ENCODE results near the gene RNF220. TPM values are rescaled to one million over a fixed set of nuclear protein-coding genes. Genes with fewer than 3 reads are reported as not detected.

The RNF220 gene
- total and polyA plus RNA-seq, 2 of the 13 experiments (the other 11 are each of a cell fraction or from before 2014, with no cell fraction given) = 48.2 to 72.1 TPM

DNA sequence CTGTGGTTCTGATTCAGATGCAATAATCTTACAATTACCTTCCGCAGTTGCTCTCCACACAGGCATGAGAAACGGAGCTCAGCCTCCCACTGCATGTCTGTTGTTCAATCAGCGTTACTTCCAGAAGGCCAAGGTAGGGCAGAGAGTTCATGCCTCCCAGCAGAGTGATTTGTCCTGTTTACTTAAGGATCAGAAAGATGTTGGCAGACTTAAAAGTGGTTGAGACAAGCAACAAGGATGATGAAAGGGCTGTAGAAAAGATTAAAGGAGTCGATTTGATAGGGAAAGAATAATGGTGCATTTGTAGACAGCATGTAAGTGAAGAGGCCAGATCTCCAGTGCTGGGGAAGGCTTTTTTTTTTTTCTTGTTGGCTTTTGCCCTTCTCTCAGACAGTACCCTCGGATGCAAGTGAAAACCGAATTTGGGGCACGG lies 296.1 kb downstream of the RNF220 start (continued):
- TF ChIP-seq SATB2 (CRISPR knock-in tag; IDR thresholded peaks at IDR 0.05) (no peak), YY1 (IDR thresholded peaks at IDR 0.05; ENCODE audit: insufficient read depth, insufficient replicate concordance, low read depth, low read length) (no peak), NFRKB (IDR thresholded peaks at IDR 0.05) (no peak), KLF13 (CRISPR knock-in tag; IDR thresholded peaks at IDR 0.05) (no peak), IRF2 (CRISPR knock-in tag; IDR thresholded peaks at IDR 0.05) (no peak), ZNF431 (CRISPR knock-in tag; IDR thresholded peaks at IDR 0.05; ENCODE audit: borderline replicate concordance, low read depth) (no peak), HDAC6 (IDR thresholded peaks at IDR 0.05; ENCODE audit: low read depth, low read length) (no peak), ZNF143 (CRISPR knock-in tag; IDR thresholded peaks at IDR 0.05) (no peak), JUN (CRISPR knock-in tag; IDR thresholded peaks at IDR 0.05) (no peak), SRY (CRISPR knock-in tag; IDR thresholded peaks at IDR 0.05) (no peak), RELA (CRISPR knock-in tag; IDR thresholded peaks at IDR 0.05) (no peak), ZNF775 (CRISPR knock-in tag; IDR thresholded peaks at IDR 0.05; ENCODE audit: borderline replicate concordance) (0 out of 2 replicates have a peak, but pooled peaks have one; percentile 26), POLR2AphosphoS5 (IDR thresholded peaks at IDR 0.05; ENCODE audit: low read depth, low read length) (no peak), ZNF83 (CRISPR knock-in tag; IDR thresholded peaks at IDR 0.05; ENCODE audit: borderline replicate concordance) (no peak), TMF1 (CRISPR knock-in tag; IDR thresholded peaks at IDR 0.05; ENCODE audit: low read depth) (no peak), MTF1 (CRISPR knock-in tag; IDR thresholded peaks at IDR 0.05) (no peak)
- TF ChIP-seq, protein P1, sequence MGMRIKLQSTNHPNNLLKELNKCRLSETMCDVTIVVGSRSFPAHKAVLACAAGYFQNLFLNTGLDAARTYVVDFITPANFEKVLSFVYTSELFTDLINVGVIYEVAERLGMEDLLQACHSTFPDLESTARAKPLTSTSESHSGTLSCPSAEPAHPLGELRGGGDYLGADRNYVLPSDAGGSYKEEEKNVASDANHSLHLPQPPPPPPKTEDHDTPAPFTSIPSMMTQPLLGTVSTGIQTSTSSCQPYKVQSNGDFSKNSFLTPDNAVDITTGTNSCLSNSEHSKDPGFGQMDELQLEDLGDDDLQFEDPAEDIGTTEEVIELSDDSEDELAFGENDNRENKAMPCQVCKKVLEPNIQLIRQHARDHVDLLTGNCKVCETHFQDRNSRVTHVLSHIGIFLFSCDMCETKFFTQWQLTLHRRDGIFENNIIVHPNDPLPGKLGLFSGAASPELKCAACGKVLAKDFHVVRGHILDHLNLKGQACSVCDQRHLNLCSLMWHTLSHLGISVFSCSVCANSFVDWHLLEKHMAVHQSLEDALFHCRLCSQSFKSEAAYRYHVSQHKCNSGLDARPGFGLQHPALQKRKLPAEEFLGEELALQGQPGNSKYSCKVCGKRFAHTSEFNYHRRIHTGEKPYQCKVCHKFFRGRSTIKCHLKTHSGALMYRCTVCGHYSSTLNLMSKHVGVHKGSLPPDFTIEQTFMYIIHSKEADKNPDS (CRISPR knock-in tag; IDR thresholded peaks at IDR 0.05) = no peak
- TF ChIP-seq, protein P2, sequence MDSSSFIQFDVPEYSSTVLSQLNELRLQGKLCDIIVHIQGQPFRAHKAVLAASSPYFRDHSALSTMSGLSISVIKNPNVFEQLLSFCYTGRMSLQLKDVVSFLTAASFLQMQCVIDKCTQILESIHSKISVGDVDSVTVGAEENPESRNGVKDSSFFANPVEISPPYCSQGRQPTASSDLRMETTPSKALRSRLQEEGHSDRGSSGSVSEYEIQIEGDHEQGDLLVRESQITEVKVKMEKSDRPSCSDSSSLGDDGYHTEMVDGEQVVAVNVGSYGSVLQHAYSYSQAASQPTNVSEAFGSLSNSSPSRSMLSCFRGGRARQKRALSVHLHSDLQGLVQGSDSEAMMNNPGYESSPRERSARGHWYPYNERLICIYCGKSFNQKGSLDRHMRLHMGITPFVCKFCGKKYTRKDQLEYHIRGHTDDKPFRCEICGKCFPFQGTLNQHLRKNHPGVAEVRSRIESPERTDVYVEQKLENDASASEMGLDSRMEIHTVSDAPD (CRISPR knock-in tag; IDR thresholded peaks at IDR 0.05) = no peak
- TF ChIP-seq, protein P3, sequence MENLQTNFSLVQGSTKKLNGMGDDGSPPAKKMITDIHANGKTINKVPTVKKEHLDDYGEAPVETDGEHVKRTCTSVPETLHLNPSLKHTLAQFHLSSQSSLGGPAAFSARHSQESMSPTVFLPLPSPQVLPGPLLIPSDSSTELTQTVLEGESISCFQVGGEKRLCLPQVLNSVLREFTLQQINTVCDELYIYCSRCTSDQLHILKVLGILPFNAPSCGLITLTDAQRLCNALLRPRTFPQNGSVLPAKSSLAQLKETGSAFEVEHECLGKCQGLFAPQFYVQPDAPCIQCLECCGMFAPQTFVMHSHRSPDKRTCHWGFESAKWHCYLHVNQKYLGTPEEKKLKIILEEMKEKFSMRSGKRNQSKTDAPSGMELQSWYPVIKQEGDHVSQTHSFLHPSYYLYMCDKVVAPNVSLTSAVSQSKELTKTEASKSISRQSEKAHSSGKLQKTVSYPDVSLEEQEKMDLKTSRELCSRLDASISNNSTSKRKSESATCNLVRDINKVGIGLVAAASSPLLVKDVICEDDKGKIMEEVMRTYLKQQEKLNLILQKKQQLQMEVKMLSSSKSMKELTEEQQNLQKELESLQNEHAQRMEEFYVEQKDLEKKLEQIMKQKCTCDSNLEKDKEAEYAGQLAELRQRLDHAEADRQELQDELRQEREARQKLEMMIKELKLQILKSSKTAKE (CRISPR knock-in tag; IDR thresholded peaks at IDR 0.05; ENCODE audit: borderline replicate concordance) = peak; percentile 66; the same call in 1 of the 2 replicates
- TF ChIP-seq, protein P4, sequence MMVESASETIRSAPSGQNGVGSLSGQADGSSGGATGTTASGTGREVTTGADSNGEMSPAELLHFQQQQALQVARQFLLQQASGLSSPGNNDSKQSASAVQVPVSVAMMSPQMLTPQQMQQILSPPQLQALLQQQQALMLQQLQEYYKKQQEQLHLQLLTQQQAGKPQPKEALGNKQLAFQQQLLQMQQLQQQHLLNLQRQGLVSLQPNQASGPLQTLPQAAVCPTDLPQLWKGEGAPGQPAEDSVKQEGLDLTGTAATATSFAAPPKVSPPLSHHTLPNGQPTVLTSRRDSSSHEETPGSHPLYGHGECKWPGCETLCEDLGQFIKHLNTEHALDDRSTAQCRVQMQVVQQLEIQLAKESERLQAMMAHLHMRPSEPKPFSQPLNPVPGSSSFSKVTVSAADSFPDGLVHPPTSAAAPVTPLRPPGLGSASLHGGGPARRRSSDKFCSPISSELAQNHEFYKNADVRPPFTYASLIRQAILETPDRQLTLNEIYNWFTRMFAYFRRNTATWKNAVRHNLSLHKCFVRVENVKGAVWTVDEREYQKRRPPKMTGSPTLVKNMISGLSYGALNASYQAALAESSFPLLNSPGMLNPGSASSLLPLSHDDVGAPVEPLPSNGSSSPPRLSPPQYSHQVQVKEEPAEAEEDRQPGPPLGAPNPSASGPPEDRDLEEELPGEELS (CRISPR knock-in tag; IDR thresholded peaks at IDR 0.05) = peak; percentile 71; the same call in 1 of the 2 replicates
- TF ChIP-seq, protein P5, sequence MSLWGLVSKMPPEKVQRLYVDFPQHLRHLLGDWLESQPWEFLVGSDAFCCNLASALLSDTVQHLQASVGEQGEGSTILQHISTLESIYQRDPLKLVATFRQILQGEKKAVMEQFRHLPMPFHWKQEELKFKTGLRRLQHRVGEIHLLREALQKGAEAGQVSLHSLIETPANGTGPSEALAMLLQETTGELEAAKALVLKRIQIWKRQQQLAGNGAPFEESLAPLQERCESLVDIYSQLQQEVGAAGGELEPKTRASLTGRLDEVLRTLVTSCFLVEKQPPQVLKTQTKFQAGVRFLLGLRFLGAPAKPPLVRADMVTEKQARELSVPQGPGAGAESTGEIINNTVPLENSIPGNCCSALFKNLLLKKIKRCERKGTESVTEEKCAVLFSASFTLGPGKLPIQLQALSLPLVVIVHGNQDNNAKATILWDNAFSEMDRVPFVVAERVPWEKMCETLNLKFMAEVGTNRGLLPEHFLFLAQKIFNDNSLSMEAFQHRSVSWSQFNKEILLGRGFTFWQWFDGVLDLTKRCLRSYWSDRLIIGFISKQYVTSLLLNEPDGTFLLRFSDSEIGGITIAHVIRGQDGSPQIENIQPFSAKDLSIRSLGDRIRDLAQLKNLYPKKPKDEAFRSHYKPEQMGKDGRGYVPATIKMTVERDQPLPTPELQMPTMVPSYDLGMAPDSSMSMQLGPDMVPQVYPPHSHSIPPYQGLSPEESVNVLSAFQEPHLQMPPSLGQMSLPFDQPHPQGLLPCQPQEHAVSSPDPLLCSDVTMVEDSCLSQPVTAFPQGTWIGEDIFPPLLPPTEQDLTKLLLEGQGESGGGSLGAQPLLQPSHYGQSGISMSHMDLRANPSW (CRISPR knock-in tag; IDR thresholded peaks at IDR 0.05; ENCODE audit: borderline replicate concordance) = no peak
